ENCODE results near the gene CNTNAP5. TPM values are rescaled to one million over a fixed set of nuclear protein-coding genes. Genes with fewer than 3 reads are reported as not detected.

The CNTNAP5 gene
- polyA plus RNA-seq, 4 donors: 0.03 to 0.12 TPM; not detected in 2

- Histone ChIP-seq H3K27ac (ENCODE audit: low read depth in 1 of 3, low read length in 2 of 3) (no peak overlapping the region), H3K4me1 (ENCODE audit: control insufficient read depth in 3 of 3, insufficient read depth in 2 of 3, low read depth in 1 of 3, low read length in 2 of 3) (no peaks in the 10 kb centered on the region), H3K9me3 (ENCODE audit: control insufficient read depth in 2 of 2, insufficient read depth in 1 of 2, low read depth in 1 of 2, low read length in 1 of 2) (no peaks in the 10 kb centered on the region), H3K36me3 (ENCODE audit: control insufficient read depth in 3 of 3, insufficient read depth in 2 of 3, low read depth in 1 of 3, low read length in 3 of 3) (no peaks in the 10 kb centered on the region), H3K27me3 (ENCODE audit: control insufficient read depth in 3 of 3, insufficient read depth in 3 of 3, low read length in 3 of 3) (no peaks in the 10 kb centered on the region), H3K4me3 (ENCODE audit: low read depth in 1 of 3, low read length in 3 of 3) (no peak overlapping the region)
- no peak for FAIRE-seq
- no peak for DNase-seq
- 74 to 88% (median 80%) methylated on average over 4 of the region's 4 CpGs for WGBS, 3 donors
Measured at GRCh38 chr2:124246170-124246569, 221.1 kb downstream of the CNTNAP5 start.

- Histone ChIP-seq H3K4me3 (ENCODE audit: low read depth in 1 of 3, low read length in 3 of 3) (no peak overlapping the region), H3K9me3 (ENCODE audit: control insufficient read depth in 2 of 2, insufficient read depth in 1 of 2, low read depth in 1 of 2, low read length in 1 of 2) (no peaks in the 10 kb centered on the region), H3K4me1 (ENCODE audit: control insufficient read depth in 3 of 3, insufficient read depth in 2 of 3, low read depth in 1 of 3, low read length in 2 of 3) (no peaks in the 10 kb centered on the region), H3K36me3 (ENCODE audit: control insufficient read depth in 3 of 3, insufficient read depth in 2 of 3, low read depth in 1 of 3, low read length in 3 of 3) (no peaks in the 10 kb centered on the region), H3K27ac (ENCODE audit: low read depth in 1 of 3, low read length in 2 of 3) (no peak overlapping the region), H3K27me3 (ENCODE audit: control insufficient read depth in 3 of 3, insufficient read depth in 3 of 3, low read length in 3 of 3) (no peaks in the 10 kb centered on the region)
- no peak for DNase-seq
- FAIRE-seq: no peak
Measured at GRCh38 chr2:124248386-124248785, 223.3 kb downstream of the CNTNAP5 start.

GRCh38 chr2:124250433-124250832, 225.3 kb downstream of the CNTNAP5 start:
- 55 to 66% (median 60%) methylated on average over 2 of the region's 2 CpGs for WGBS, 3 donors
- DNase-seq: no peak
- Histone ChIP-seq H3K4me3 (ENCODE audit: low read depth in 1 of 3, low read length in 3 of 3) (no peak overlapping the region), H3K9me3 (ENCODE audit: control insufficient read depth in 2 of 2, insufficient read depth in 1 of 2, low read depth in 1 of 2, low read length in 1 of 2) (no peaks in the 10 kb centered on the region), H3K4me1 (ENCODE audit: control insufficient read depth in 3 of 3, insufficient read depth in 2 of 3, low read depth in 1 of 3, low read length in 2 of 3) (no peaks in the 10 kb centered on the region), H3K36me3 (ENCODE audit: control insufficient read depth in 3 of 3, insufficient read depth in 2 of 3, low read depth in 1 of 3, low read length in 3 of 3) (no peaks in the 10 kb centered on the region), H3K27me3 (ENCODE audit: control insufficient read depth in 3 of 3, insufficient read depth in 3 of 3, low read length in 3 of 3) (no peaks in the 10 kb centered on the region), H3K27ac (ENCODE audit: low read depth in 1 of 3, low read length in 2 of 3) (no peak overlapping the region)
- no peak for FAIRE-seq

GRCh38 chr2:124254621-124255020, 229.5 kb downstream of the CNTNAP5 start:
- no peak overlapping the region for H3K27ac ChIP-seq (ENCODE audit: low read depth in 1 of 3, low read length in 2 of 3)
- WGBS, 3 donors: 91 to 95% (median 94%) methylated on average over 5 of the region's 5 CpGs
- no peaks in the 10 kb centered on the region for H3K36me3 ChIP-seq (ENCODE audit: control insufficient read depth in 3 of 3, insufficient read depth in 2 of 3, low read depth in 1 of 3, low read length in 3 of 3)
- FAIRE-seq: no peak
- no peaks in the 10 kb centered on the region for H3K4me1 ChIP-seq (ENCODE audit: control insufficient read depth in 3 of 3, insufficient read depth in 2 of 3, low read depth in 1 of 3, low read length in 2 of 3)
- H3K4me3 ChIP-seq (ENCODE audit: low read depth in 1 of 3, low read length in 3 of 3): no peak overlapping the region
- H3K27me3 ChIP-seq (ENCODE audit: control insufficient read depth in 3 of 3, insufficient read depth in 3 of 3, low read length in 3 of 3): no peaks in the 10 kb centered on the region
- no peaks in the 10 kb centered on the region for H3K9me3 ChIP-seq (ENCODE audit: control insufficient read depth in 2 of 2, insufficient read depth in 1 of 2, low read depth in 1 of 2, low read length in 1 of 2)
- DNase-seq: no peak

GRCh38 chr2:124257120-124257519, 232.0 kb downstream of the CNTNAP5 start:
- Histone ChIP-seq H3K9me3 (ENCODE audit: control insufficient read depth in 2 of 2, insufficient read depth in 1 of 2, low read depth in 1 of 2, low read length in 1 of 2) (no peaks in the 10 kb centered on the region), H3K27ac (ENCODE audit: low read depth in 1 of 3, low read length in 2 of 3) (no peak overlapping the region), H3K27me3 (ENCODE audit: control insufficient read depth in 3 of 3, insufficient read depth in 3 of 3, low read length in 3 of 3) (no peaks in the 10 kb centered on the region), H3K4me1 (ENCODE audit: control insufficient read depth in 3 of 3, insufficient read depth in 2 of 3, low read depth in 1 of 3, low read length in 2 of 3) (no peaks in the 10 kb centered on the region), H3K36me3 (ENCODE audit: control insufficient read depth in 3 of 3, insufficient read depth in 2 of 3, low read depth in 1 of 3, low read length in 3 of 3) (no peaks in the 10 kb centered on the region), H3K4me3 (ENCODE audit: low read depth in 1 of 3, low read length in 3 of 3) (no peak overlapping the region)
- DNase-seq (no peak), FAIRE-seq (no peak)
- WGBS, 3 donors: 40 to 80% (median 80%) methylated on average over 1 of the region's 1 CpG

GRCh38 chr2:124258140-124258880, 233.2 kb downstream of the CNTNAP5 start:
- Histone ChIP-seq H3K27me3 (ENCODE audit: control insufficient read depth in 3 of 3, insufficient read depth in 3 of 3, low read length in 3 of 3) (no peaks in the 10 kb centered on the region), H3K4me3 (ENCODE audit: low read depth in 1 of 3, low read length in 3 of 3) (no peak overlapping the region), H3K4me1 (ENCODE audit: control insufficient read depth in 3 of 3, insufficient read depth in 2 of 3, low read depth in 1 of 3, low read length in 2 of 3) (no peaks in the 10 kb centered on the region), H3K36me3 (ENCODE audit: control insufficient read depth in 3 of 3, insufficient read depth in 2 of 3, low read depth in 1 of 3, low read length in 3 of 3) (no peaks in the 10 kb centered on the region), H3K9me3 (ENCODE audit: control insufficient read depth in 2 of 2, insufficient read depth in 1 of 2, low read depth in 1 of 2, low read length in 1 of 2) (no peaks in the 10 kb centered on the region), H3K27ac (ENCODE audit: low read depth in 1 of 3, low read length in 2 of 3) (no peak overlapping the region)
- FAIRE-seq: no peak
- 78 to 84% (median 79%) methylated on average over 6 of the region's 6 CpGs for WGBS, 3 donors
- no peak for DNase-seq

- no peaks in the 10 kb centered on the region for H3K36me3 ChIP-seq (ENCODE audit: control insufficient read depth in 3 of 3, insufficient read depth in 2 of 3, low read depth in 1 of 3, low read length in 3 of 3)
- WGBS, 3 donors: 65 to 78% (median 66%) methylated on average over 5 of the region's 5 CpGs
- DNase-seq (no peak), FAIRE-seq (no peak)
- H3K27ac ChIP-seq (ENCODE audit: low read depth in 1 of 3, low read length in 2 of 3): no peak overlapping the region
- no peaks in the 10 kb centered on the region for H3K4me1 ChIP-seq (ENCODE audit: control insufficient read depth in 3 of 3, insufficient read depth in 2 of 3, low read depth in 1 of 3, low read length in 2 of 3)
- no peak overlapping the region for H3K4me3 ChIP-seq (ENCODE audit: low read depth in 1 of 3, low read length in 3 of 3)
- no peaks in the 10 kb centered on the region for H3K27me3 ChIP-seq (ENCODE audit: control insufficient read depth in 3 of 3, insufficient read depth in 3 of 3, low read length in 3 of 3)
- H3K9me3 ChIP-seq (ENCODE audit: control insufficient read depth in 2 of 2, insufficient read depth in 1 of 2, low read depth in 1 of 2, low read length in 1 of 2): no peaks in the 10 kb centered on the region
Measured at GRCh38 chr2:124261456-124261855, 236.4 kb downstream of the CNTNAP5 start.

GRCh38 chr2:124264551-124265091, 239.5 kb downstream of the CNTNAP5 start:
- Histone ChIP-seq H3K4me1 (ENCODE audit: control insufficient read depth in 3 of 3, insufficient read depth in 2 of 3, low read depth in 1 of 3, low read length in 2 of 3) (no peaks in the 10 kb centered on the region), H3K4me3 (ENCODE audit: low read depth in 1 of 3, low read length in 3 of 3) (no peak overlapping the region), H3K36me3 (ENCODE audit: control insufficient read depth in 3 of 3, insufficient read depth in 2 of 3, low read depth in 1 of 3, low read length in 3 of 3) (no peaks in the 10 kb centered on the region), H3K27me3 (ENCODE audit: control insufficient read depth in 3 of 3, insufficient read depth in 3 of 3, low read length in 3 of 3) (no peaks in the 10 kb centered on the region), H3K9me3 (ENCODE audit: control insufficient read depth in 2 of 2, insufficient read depth in 1 of 2, low read depth in 1 of 2, low read length in 1 of 2) (no peaks in the 10 kb centered on the region), H3K27ac (ENCODE audit: low read depth in 1 of 3, low read length in 2 of 3) (no peak overlapping the region)
- FAIRE-seq (no peak), DNase-seq (no peak)
- WGBS, 3 donors: 81 to 85% (median 81%) methylated on average over 6 of the region's 6 CpGs

- no peak overlapping the region for H3K27ac ChIP-seq (ENCODE audit: low read depth in 1 of 3, low read length in 2 of 3)
- FAIRE-seq (no peak), DNase-seq (no peak)
- H3K9me3 ChIP-seq (ENCODE audit: control insufficient read depth in 2 of 2, insufficient read depth in 1 of 2, low read depth in 1 of 2, low read length in 1 of 2): no peaks in the 10 kb centered on the region
- no peak overlapping the region for H3K4me3 ChIP-seq (ENCODE audit: low read depth in 1 of 3, low read length in 3 of 3)
- no peaks in the 10 kb centered on the region for H3K27me3 ChIP-seq (ENCODE audit: control insufficient read depth in 3 of 3, insufficient read depth in 3 of 3, low read length in 3 of 3)
- H3K36me3 ChIP-seq (ENCODE audit: control insufficient read depth in 3 of 3, insufficient read depth in 2 of 3, low read depth in 1 of 3, low read length in 3 of 3): no peaks in the 10 kb centered on the region
- no peaks in the 10 kb centered on the region for H3K4me1 ChIP-seq (ENCODE audit: control insufficient read depth in 3 of 3, insufficient read depth in 2 of 3, low read depth in 1 of 3, low read length in 2 of 3)
- WGBS, 3 donors: 62 to 74% (median 70%) methylated on average over 5 of the region's 5 CpGs
Measured at GRCh38 chr2:124267794-124268193, 242.7 kb downstream of the CNTNAP5 start.
